GM19397 (cell line): Measurements from ENCODE around the gene AQP12B.

Experiments used
- ATAC-seq: cut with Tn5 transposase; IDR thresholded peaks from one replicate; pipeline ENCODE4 v1.9.1; 2021; ENCODE audit warnings: mild to moderate bottlenecking, moderate library complexity; ENCODE audit not compliant: unreplicated experiment

The AQP12B gene

DNA sequence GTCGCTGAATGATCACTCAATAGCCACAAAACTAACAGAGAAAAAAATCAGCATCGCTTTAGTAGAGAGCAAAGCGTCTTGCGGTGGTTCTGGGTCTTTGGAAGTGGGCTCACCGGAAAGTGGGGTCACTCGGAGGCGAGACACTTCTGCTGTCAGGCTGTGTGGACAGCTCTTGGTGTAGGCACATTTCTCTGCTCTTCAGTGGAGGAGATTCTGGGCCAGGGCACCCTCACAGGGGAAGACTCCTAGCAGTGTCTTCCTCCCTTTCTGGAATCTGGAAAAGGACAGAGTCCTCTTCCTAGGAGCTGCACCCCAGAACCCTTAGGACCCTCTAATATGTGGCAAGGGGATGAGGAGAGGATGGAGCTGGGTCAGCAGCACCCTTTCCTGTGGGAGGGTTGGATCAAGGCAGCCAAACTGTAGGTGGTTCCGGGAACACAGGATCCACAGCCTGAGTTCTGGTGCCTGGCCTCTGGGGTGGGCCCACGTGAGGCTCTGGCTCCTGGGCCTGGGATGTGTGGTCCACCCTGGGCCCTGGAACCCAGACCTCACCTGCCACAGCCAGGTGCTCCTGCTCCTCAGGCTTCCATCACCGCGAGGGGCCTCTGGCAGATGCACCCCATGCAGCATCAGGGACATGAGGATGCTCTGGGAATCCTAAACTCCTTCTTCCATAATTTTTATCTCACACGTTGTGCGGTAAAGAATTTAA, 32.3 kb downstream of the AQP12B start:
- ATAC-seq: no peak

DNA sequence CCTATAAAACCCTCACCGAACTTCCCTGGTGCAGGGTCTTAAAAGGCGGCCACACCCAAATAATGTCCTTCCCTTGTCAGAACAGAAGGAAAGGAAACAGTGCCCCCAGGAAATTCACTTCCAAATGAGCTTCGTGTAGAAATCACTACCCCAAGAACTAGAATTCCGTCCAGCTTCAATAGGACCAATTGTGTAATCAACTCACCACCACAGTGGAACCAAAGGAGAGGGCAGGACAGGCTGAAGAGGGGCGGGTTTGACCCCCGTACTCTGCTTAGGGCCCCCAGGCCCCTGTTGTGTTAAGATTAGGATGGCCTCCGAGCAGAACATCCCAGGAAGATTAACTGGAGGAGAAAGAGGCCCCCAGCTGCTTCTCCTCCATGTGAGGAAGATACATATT, 33.4 kb downstream of the AQP12B start:
- no peak for ATAC-seq

- no peak for ATAC-seq
Measured at GRCh38 chr2:240648650-240649275, 33.9 kb downstream of the AQP12B start.

GRCh38 chr2:240648155-240648649, 34.5 kb downstream of the AQP12B start:
- no peak for ATAC-seq

DNA sequence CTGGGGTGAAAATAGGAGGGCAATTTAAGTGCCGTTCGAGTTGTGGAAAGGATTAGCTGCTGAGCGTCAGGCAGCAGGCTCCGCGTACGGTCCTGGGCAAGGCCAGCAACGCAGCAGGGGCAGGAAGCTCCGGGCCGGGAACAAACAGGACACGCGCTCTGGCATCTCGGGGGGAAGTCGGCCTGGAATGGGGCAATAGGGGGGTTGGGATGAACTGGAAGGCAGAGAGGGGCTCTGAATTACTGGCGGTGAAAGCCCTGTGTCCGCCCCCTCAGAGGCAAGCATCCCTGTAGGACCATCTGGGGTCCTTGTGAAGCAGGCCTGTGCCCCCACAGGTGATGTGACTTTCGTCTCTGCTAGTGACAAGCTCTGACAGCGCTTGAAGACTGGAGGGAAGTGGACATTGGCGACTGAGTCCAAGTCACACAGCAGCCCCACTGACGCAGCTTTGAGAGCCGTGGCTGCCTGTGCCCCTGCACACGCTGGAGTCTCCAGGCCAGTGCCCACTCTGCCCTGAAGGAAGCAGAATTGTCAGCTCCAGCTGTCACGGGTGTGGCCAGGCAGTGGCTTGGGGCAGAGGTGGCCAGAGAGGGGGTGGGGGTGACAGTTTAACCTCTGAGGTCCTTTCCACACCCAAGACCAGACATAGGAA, 35.1 kb downstream of the AQP12B start:
- ATAC-seq: no peak

- no peak for ATAC-seq
Measured at GRCh38 chr2:240646900-240647502, 35.7 kb downstream of the AQP12B start.

DNA sequence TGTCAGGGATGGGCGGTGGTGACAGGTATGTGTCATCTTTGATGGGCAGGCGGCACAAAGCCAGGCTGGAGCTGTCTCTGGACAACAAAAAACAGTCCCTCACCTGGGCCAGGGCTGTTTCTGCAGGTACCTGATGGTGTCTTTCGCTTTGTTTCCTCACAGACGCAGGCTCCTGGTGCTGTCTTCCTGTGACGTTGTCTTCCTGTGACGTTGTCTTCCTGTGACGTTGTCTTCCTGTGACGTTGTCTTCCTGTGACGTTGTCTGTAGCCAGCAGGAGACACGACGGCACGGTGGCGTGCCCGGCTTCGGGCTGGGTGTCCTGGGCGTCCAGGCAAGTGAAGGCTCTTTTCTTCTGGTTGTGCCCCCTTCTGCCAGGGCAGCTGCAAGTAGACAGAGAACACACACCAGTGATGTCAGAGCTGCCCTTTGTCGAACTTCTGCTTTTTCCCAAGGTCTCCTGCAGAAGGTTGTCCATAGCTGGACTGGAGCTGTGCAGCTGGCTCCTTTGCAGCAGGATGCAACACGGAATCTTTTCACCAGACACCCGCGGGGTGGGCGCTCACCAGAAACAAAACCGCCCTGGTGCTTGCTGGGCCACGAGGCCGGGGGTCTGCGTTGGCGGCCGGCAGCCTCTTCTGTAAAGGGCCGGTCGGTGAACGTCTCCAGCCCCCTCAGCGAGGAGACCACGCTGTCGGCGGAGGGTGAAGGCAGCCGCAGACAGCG, 36.3 kb downstream of the AQP12B start:
- ATAC-seq: no peak

- no peak for ATAC-seq
Measured at GRCh38 chr2:240645801-240646175, 36.9 kb downstream of the AQP12B start.

DNA sequence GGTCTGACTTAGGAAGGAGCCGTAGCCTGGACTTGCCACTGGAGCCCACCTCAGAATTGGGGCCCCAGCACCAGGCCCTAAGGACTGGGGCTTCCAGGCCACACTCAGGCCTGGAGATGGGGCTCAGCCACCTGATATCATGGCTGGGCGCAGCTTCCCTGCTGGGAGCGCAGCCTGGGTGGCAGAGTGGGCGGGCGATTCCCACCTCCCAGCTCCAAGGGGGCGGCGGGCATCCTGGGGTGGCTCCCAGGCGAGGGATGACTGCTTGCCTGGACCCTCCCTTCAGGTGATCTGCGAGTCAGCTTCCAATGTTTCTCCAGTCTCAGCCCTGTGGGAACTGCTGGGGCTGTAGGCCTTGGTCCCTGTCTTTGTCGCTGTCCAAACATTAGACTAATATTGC, 37.3 kb downstream of the AQP12B start:
- ATAC-seq: no peak

- no peak for ATAC-seq
Measured at GRCh38 chr2:240644859-240645301, 37.8 kb downstream of the AQP12B start.

DNA sequence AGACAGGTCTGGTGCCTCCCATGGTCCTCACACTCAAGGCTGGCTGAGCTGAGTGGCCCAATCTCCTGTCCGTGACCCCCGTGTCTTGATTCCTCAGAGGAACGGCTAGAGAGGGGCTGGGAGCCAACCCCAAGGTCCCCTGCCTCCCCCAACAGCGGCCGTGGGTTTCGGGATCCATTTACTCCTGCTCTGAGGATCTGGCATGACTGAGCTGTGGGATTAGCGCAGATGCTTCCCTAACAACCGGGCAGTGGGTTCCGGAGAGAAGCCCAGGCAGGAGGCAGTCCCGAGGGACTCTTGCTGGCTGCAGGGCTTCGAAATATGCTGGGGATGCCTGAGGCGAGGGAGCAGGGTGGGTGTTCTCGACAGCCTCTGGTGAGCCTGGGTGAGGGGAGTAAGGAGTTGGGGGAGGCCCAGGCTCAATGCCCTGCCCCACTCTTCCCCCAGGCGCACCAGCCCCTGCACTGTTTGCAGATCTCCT, 38.5 kb downstream of the AQP12B start:
- ATAC-seq: no peak

- ATAC-seq: no peak
Measured at GRCh38 chr2:240643811-240644150, 38.9 kb downstream of the AQP12B start.

GRCh38 chr2:240643093-240643810, 39.4 kb downstream of the AQP12B start:
- no peak for ATAC-seq

DNA sequence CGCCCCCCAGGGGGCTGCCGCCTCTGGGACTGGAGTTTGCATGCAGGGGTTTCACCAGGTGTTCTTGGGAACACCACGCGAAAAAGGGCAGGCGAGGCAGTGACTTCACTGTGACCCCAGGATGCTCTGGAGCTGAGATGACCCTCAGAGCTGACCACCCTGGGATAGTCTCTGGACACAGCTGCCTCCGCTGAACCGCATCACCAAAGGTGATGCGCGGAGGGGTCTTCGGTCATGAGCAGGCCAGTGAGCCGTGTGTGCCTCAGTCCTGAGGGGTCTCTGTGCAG, 39.9 kb downstream of the AQP12B start:
- no peak for ATAC-seq

- no peak for ATAC-seq
Measured at GRCh38 chr2:240642061-240642805, 40.5 kb downstream of the AQP12B start.

DNA sequence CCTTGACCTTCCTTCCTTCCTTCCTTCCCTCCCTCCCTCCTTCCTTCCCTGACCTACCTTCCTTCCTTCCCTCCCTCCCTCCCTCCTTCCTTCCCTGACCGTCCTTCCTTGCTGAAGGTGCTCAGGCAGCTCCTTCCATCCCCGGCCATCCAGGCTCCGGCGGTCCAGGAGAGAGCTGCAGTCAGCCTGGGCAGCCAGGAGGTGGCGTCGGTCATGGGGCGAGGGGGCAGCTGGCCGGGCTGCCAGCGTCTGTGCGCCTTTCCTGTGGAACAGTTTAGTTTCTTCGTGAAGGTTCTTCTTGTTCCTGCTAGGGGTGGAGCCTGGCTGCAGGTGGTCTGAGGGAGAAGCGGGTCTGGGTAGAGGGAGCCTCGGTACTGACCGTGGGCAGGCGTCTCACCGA, 41.7 kb downstream of the AQP12B start:
- no peak for ATAC-seq

- no peak for ATAC-seq
Measured at GRCh38 chr2:240639566-240639965, 43.1 kb downstream of the AQP12B start.

- no peak for ATAC-seq
Measured at GRCh38 chr2:240638512-240639160, 44.0 kb downstream of the AQP12B start.

DNA sequence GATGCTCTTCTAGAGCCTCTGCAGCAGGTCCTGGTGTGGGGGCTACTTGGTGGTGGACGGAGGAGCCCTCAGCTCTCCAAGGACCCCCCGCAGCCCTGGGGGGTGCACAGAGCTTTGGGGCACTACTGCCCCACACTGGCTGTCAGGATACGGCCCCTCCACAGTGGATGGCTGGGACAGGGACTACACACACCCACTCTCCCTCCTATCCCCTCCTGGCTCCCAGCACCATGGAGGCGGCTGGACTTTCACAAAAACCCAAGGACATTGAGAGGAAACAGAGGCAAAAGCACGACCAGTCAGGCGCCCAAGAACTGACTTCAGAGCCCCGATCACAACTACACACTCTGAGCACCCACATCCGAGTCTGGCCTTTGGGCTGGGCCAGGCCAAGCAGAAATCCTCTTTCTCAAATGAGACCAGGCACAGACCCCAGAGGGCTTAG, 44.8 kb downstream of the AQP12B start:
- ATAC-seq: no peak
